ENCODE data around the gene AXIN1.

GRCh38 chr16:346587-346986, 5.9 kb downstream of the AXIN1 start:
- TF ChIP-seq CTCF (conservative IDR thresholded peaks at IDR 0.05; ENCODE audit: low read depth, low read length) (no peak), EZH2 (IDR thresholded peaks at IDR 0.05; ENCODE audit: borderline replicate concordance, low read depth, low read length, poor library complexity, severe bottlenecking) (no peak)
